Measurements from ENCODE around the gene RSBN1L.
A peak's percentile ranks its signal among the peaks of the same experiment; 100 is the strongest.
"Not testable (repeated sequence)": the region's sequence is repeated elsewhere in the genome, so short reads cannot be mapped to it uniquely, and the experiment has no call there.

Gene RSBN1L

DNA sequence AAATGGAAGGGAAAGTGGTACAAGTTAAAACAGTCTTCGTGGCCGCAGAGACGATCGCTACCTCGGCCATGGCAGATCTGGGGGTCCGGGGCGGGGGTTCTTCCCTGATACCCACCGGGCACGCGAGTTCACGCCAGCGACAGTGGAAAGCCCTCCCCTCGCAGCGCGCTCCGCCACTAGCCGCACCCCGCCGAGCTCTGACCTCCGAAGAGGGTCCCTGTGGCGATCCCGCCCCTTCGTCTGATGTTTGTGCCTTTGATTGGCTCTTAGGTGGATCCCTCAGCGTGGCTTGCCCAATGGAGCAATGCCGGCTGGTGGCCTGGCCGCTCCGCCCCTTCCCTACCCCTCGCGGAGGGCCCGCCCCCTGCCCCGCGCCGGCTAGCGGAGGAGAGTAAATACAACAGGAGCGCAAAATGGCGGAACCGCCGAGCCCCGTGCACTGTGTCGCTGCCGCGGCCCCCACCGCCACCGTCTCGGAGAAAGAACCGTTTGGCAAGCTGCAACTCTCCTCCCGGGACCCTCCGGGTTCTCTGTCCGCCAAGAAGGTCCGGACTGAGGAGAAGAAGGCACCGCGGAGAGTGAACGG lies at the start of gene RSBN1L:
RSBN1L (plus strand) TSS at position 403 of the 586 bp plus-strand sequence; CDS start at position 414, 11 bp downstream.
- peak; percentile 99 for DNase-seq (ENCODE audit: low read depth, low spot score)

DNA sequence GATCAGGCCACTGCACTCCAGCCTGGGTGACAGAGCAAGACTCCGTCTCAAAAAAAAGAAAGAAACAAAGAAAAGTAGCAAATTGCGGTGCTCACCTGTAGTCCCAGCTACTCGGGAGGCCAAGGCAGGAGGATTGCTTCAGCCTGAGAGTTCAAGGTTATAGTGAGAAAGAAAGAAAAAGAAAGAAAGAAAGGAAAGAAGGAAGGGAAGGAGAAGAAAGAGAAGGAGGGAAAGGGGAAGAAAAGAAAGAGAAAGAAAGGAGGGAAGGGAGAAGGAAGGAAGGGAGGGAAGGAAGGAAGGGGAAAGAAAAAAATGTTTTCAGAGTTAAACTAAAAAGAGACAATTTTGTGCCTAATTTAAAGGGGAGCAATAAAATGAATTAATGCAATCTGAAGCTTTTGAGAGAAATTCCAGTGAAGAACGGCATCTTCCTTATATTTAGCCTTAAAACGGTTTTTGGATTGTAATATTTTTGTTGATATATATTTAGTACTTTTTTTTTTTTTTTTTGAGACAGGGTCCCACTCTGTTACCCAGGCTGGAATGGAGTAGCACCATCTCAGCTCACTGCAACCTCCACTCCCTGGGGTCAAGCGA lies 47.4 kb upstream of the RSBN1L start:
- no peak for DNase-seq (ENCODE audit: low read depth, low spot score)

DNA sequence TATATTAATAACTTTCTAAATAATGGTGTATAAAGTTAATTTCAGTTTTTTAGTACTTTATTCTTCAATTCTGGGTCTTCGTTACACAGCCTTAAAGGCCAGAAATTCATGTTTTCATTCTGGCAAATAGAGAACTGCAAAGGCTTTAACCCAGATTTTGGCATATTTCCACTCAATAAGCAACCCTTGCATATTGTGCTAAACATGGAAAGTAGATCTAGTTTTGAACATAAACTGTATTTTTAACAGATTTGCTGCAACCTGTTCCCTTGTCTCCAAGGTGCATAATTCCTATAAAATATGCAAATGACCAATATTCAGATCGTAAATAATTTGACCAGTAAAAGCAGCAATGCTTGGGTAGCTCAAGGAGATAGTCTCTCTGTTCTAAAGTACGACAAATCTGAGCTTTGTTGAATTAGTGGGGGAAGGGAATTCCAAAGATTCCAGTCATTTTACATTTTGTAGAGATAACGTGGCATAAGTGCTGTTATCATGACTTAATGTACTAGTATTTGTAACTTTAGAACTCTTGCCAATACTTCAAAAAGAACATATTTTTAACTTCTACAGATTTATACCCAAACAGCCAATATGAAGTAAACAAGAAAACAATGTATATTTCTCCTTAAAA lies 46.4 kb upstream of the RSBN1L start:
- DNase-seq (ENCODE audit: low read depth, low spot score): peak; percentile 48

DNA sequence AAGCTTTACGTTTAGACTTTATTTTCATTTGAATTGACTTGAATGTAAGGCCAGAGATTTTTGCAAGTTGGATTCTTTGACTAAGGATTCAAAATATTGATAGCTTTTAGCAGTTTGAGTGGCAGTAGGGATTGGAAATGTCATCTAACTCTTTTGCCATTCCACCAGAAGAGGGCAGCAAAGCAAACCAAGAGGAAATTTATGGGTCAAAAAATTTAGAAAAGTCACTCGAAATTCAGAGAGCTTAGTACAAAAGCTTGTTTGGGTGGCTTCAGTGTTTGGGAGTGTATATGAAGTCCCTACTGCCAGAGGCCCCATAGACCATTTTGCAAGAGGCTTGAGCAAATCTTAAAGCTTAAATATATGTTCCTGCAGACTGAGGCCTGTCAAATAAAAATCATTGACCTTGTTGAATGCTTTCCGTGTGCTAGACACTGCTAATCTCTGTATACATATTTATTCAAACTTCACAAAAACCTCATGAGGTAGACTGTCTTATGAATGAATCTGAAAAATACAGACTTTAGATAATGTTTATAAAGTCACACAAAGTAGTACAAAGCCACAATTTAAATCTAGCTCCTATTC lies 44.6 kb upstream of the RSBN1L start:
- DNase-seq (ENCODE audit: low read depth, low spot score): peak; percentile 61

DNA sequence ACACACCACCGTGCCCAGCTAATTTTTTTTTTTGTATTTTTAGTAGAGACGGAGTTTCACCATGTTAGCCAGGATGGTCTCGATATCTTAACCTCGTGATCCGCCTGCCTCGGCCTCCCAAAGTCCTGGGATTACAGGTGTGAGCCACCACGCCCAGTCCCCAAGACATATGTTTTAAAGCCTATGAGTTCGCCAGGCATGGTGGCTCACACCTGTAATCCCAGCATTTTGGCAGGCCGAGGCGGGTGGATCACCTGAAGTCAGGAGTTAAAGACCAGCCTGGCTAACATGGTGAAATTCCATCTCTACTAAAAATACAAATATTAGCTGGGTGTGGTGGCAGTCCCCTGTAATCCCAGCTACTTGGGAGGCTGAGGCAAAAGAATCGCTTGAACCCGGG lies 43.4 kb upstream of the RSBN1L start:
- not testable (repeated sequence) for DNase-seq (ENCODE audit: low read depth, low spot score)

DNA sequence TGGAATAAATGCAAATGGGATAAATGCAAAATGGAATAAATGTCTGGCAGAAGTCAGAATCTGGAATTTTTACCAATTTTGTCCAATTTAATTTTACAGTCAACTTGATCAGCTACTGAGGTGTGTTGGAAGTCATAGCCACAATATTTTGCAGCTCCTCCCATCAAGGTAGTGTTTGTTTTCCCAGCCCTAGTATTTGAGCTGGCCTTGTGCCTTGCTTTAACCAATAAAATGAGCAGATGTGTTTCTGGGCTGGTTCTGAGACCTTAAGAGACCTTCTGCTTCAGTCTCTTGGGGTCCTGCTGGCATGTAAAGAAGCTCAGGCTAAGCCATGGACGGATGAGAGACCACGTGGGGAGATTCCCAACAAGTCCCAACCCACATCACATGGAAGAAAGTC lies 42.7 kb upstream of the RSBN1L start:
- no peak for DNase-seq (ENCODE audit: low read depth, low spot score)

- DNase-seq (ENCODE audit: low read depth, low spot score): no peak
Measured at GRCh38 chr7:77655356-77655755, 40.9 kb upstream of the RSBN1L start.

GRCh38 chr7:77655836-77656455 lies 40.3 kb upstream of the RSBN1L start:
- peak; percentile 68 for DNase-seq (ENCODE audit: low read depth, low spot score)

DNA sequence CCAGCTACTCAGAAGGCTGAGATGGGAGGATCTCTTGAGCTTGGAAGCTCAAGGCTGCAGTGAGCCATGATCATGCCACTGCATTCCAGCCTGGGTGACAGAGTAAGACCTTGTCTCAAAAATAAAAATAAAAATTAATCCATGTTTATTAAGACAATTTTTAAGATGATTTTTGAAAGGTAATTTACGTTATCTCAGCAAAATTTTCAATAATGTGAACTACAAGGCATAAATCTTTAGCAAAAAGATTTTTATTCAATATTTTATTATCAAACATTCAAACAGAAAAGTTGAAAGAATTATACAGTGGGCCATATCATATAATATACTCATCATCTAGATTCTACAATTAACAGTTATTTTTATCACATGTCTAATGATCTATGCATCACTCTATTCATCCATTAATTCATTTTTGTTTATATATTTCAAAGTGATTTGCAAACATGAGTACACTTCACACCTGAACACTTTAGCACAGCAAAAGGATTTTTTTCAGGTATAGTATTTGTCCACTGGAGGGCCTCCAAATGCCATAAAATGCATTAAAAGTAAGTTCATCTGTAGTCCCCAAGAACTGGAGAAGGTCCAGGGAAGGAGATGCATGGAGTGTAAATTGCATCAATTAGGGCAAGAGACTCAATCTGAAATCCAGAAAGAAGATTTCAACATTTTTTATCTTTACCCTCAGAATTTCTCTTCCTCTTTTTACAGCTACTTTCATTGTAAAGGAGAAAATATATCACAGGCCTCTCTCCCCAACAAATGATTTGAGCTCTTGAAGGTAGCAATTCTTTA lies 38.6 kb upstream of the RSBN1L start:
- DNase-seq (ENCODE audit: low read depth, low spot score): peak; percentile 57

GRCh38 chr7:77658928-77659327 lies 37.3 kb upstream of the RSBN1L start:
- no peak for DNase-seq (ENCODE audit: low read depth, low spot score)

GRCh38 chr7:77661816-77662215 lies 34.4 kb upstream of the RSBN1L start:
- DNase-seq (ENCODE audit: low read depth, low spot score): no peak

DNA sequence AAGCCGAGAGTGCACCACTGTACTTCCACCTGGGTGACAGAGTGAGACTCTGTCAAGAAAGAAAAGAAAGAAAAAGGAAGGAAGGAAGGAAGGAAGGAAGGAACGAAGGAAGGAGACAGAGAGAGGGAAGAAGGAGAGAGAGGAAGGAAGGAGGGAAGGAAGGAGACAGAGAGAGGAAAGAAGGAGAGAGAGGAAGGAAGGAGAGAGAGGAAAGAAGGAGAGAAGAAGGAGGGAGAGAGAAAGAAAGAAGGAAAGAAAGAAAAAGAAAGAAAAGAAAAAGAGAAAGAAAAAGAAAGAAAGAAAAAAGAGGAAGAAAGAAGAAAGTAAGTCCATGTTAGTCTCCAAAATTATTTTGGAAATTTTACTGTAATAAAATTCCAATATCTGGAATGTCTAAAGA lies 33.4 kb upstream of the RSBN1L start:
- no peak for DNase-seq (ENCODE audit: low read depth, low spot score)

DNA sequence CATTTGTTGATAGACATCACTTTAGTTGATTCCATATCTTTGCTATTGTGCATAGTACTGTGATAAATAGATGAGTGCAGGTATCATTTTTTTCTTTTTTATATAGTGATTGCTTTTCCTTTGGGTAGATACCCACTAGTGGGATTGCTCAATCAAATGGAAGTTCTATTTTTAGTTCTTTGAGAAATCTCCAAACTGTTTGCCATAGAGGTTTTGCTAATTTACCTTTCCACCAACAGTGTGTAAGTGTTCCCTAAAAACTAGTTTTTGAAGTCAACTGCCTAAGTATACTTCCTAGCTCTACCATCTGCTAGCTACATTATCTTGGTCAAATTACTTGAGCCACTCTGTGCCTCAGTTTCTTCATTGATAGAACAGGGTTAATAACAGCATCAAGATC lies 31.5 kb upstream of the RSBN1L start:
- no peak for DNase-seq (ENCODE audit: low read depth, low spot score)

DNA sequence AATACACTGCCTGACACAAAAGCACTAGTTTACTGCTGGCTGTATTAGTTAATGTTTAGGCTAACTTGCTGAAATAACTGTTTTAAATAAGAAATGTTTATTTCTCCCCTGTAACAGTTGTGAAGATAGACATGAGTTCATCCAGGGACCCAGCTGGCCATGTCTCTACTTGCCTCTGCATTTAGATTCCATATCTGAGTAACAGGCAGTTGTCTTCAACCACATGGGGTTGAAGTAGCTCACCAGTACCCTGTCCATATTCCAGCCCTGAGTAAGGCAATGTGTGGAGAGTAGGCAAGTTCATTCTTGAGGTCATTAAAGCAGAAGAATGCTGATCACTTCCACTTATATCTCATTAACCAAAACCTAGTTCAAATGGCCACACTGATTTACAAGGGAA lies 31.1 kb upstream of the RSBN1L start:
- no peak for DNase-seq (ENCODE audit: low read depth, low spot score)

DNA sequence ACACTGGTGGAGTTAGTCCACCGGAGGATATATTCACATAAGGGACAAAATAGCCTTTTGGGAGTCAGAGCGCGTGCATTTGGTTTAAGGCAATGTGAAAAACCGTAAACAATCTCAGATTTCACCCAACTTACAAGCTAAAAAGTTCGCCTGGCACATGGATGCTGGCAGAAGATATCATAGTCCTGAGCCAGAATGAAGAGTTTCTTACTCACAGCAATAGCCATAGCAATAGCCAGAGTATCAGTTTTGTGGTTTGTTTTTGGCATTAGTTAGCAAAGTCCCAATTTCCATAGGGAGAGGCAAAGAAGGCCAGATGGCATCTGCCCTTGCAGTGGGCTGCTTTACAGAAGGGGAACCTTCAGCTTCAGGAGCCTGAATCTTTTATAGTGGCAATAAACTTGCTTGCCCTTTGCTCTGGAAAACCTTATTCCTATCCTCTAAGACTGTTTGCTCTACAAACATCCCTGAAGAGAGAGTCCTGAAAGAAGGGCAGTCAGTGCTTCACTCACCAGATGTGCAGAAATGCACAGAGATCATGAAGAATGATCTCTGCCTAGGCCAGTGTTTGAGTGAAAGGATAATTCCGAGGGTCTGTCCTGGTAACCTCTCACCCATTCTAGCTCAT lies 28.7 kb upstream of the RSBN1L start:
- DNase-seq (ENCODE audit: low read depth, low spot score): no peak

GRCh38 chr7:77674878-77675277 lies 21.4 kb upstream of the RSBN1L start:
- DNase-seq (ENCODE audit: low read depth, low spot score): peak; percentile 56

DNA sequence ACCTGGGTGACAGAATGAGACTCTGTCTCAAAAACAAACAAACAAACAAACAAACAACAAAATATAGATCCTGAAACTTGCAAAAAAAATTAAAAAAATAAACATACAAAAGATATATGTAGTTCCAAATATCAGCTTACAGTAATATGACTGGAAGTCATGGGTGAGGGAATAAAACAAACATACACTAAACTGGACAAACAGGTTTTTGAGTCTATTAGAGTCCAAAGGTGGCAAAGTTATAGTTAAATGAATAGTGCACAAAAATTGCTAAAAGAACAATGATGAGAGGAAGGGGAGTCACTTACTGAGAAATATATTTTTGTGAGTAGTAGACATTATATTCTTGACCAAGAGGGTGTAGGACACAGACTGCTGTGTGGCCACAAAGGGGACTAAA lies 16.7 kb upstream of the RSBN1L start:
- no peak for DNase-seq (ENCODE audit: low read depth, low spot score)

GRCh38 chr7:77680266-77680665 lies 16.0 kb upstream of the RSBN1L start:
- no peak for DNase-seq (ENCODE audit: low read depth, low spot score)

DNA sequence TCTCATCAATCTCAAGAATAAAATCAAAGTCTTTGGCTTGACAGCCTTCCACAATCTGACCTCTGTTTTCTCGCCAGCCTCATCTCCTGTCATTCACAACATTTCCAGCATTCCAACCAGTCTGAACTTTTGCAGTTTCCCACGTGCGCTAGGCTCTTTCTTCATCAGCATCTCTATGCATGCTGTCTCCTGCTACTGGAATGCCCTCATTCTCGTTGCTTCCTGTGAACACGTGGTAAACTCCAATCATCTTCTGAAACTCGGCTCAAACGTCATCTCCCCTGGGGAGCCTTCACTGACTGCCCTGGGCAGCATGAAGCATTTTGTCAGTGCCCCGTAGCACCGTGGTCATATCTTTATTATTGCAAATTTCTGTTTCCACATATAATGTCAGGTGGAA lies 12.2 kb upstream of the RSBN1L start:
- DNase-seq (ENCODE audit: low read depth, low spot score): peak; percentile 64

- DNase-seq (ENCODE audit: low read depth, low spot score): no peak
Measured at GRCh38 chr7:77685233-77685632, 11.0 kb upstream of the RSBN1L start.

DNA sequence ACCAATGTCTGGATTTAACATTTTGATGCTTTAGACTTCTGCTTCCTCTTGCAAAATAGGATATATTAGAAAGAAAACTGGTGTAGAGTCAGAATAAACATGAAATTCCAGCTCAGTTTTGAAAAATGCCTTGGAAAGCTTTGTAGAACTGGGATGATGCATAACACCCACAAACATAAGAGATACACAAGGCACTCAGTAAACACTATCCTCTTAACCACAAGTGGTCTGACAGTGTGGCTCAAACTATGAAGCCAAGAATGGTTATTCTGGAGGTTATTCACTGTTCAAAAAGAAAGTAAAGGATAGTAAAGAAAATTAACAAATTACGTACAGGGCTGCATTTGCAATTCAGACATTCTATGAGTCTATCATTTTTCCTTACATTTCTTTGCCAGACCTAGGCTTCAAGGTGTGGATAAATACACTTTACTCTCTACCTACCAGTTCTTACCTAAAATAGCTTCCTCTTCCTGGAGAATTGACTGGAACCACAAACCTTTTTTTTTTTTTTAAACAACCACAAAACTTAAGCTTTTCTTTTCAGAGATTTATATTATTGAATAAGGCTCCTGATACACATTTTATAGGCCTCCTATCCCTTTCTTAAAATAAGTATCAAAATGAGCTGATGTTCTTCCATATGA lies 9.0 kb upstream of the RSBN1L start:
- DNase-seq (ENCODE audit: low read depth, low spot score): peak; percentile 20

All from astrocyte of the hippocampus (primary cell).